GM12892 (cell line): ENCODE measurements around the gene APMAP.

Experiments
- POLR2AphosphoS5 ChIP-seq: IDR thresholded peaks from 2 replicates; pipeline ENCODE4 v1.6.1; 2011; ENCODE audit warnings: low read depth, low read length, control low read depth
- TAF1 ChIP-seq: IDR thresholded peaks from 2 replicates; pipeline ENCODE4 v1.6.1; 2011; ENCODE audit warnings: low read depth, mild to moderate bottlenecking, control low read depth, low read length, borderline replicate concordance

GRCh38 chr20:24936526-24937407 lies 55.8 kb downstream of the APMAP start:
- TF ChIP-seq TAF1 (no peak), POLR2AphosphoS5 (no peak)
